Uterus (tissue), 4 donors: Measurements from ENCODE around the gene GPD2. TPM values are rescaled to one million over a fixed set of nuclear protein-coding genes. Genes with fewer than 3 reads are reported as not detected.

Experiments used
- DNase-seq, 2 donors: peaks; one replicate each; pipeline ENCODE4 v3.0.0-alpha.2; 2019 to 2020
- H3K27ac ChIP-seq, 2 donors: fragments of 200-600 bp; sonication (generic); 1 replicate in 1 of 2; 2 replicates in 1 of 2; pipeline ENCODE4 v1.5.1; 2016 to 2018
- H3K27me3 ChIP-seq, 2 donors: fragments of 200-600 bp; sonication (generic); one replicate each; pipeline ENCODE4 v1.5.1; 2018 to 2019; ENCODE audit warnings: control low read depth in 1 of 2
- H3K36me3 ChIP-seq, 2 donors: fragments of 200-600 bp; sonication (generic); one replicate each; pipeline ENCODE4 v1.5.1; 2019; ENCODE audit warnings: control low read depth in 1 of 2
- H3K4me1 ChIP-seq, 2 donors: fragments of 200-600 bp; sonication (generic); one replicate each; pipeline ENCODE4 v1.5.1; 2018 to 2019; ENCODE audit warnings: control low read depth in 1 of 2
- H3K4me3 ChIP-seq, 2 donors: fragments of 200-600 bp; sonication (generic); 1 replicate in 1 of 2; 2 replicates in 1 of 2; pipeline ENCODE4 v1.5.1; 2018 to 2019; ENCODE audit warnings: mild to moderate bottlenecking in 1 of 2
- H3K9me3 ChIP-seq, 2 donors: fragments of 200-600 bp; sonication (generic); one replicate each; pipeline ENCODE4 v1.5.1; 2019; ENCODE audit warnings: control low read depth in 1 of 2
- CTCF ChIP-seq, 4 experiments: fragments of 200-600 bp in 2 of 4; fragments of 450-650 bp in 2 of 4; sonication (generic) in 2 of 4; IDR thresholded peaks; one replicate each; pipeline ENCODE4 v1.5.1; 2016 to 2019; ENCODE audit warnings: antibody characterized with exemption in 4 of 4, mild to moderate bottlenecking in 2 of 4, moderate library complexity in 1 of 4
- POLR2A ChIP-seq, 2 donors: fragments of 450-650 bp; IDR thresholded peaks; one replicate each; pipeline ENCODE4 v1.6.1; 2016; ENCODE audit warnings: antibody characterized with exemption in 2 of 2, mild to moderate bottlenecking in 1 of 2, moderate library complexity in 1 of 2
- intact Hi-C: fragments of 100-400 bp; cut with DNase I; formaldehyde crosslinking; loops from one replicate; pipeline ENCODE4 v1.15.1; 2023; ENCODE audit warnings: low total_unique reads
- total RNA-seq, 4 donors: library from RNA; depleted of rRNA in 3 of 4; stranded (reverse); fragments of >200 nt in 3 of 4; gene quantifications; one replicate each; pipeline versions ENCODE4 v1.1.0 to v1.2.4, GENCODE V29; 2014 to 2023
- donor health status: DM: yes; HTN: yes; CAD: no.

The GPD2 gene
- total RNA-seq, 4 donors from 2014 or later: 2.0 to 41.6 (median 32.1) TPM

DNA sequence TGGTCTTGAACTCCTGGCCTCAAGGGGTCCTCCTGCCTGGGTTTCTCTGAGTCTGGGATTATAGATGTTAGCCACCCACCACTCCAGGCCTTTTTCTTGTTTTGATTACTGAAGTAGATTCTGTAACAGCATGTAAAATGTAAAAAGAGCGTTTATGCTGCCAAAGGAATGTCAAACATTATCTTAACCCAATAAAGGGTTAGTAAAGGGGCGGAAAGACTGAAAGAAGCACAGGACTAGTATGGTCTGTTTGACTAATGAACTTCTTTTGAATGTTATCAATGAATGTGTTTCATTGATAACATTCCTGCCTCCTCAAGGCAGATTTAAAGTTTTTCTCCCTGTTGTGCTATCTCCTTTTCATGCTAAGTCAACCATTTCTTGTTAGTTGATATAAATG is 29.4 kb downstream of the GPD2 start:
- no peaks in the 10 kb centered on the region for H3K9me3 ChIP-seq
- no peaks in the 10 kb centered on the region for H3K27me3 ChIP-seq
- intact Hi-C loops: no loop called here
- H3K36me3 ChIP-seq: no peaks in the 10 kb centered on the region
- TF ChIP-seq CTCF (IDR thresholded peaks at IDR 0.05) (no peak), POLR2A (IDR thresholded peaks at IDR 0.05) (no peak)
- no peaks in the 10 kb centered on the region for H3K4me1 ChIP-seq
- no peak overlapping the region for H3K27ac ChIP-seq
- no peak for DNase-seq
- no peak overlapping the region for H3K4me3 ChIP-seq

DNA sequence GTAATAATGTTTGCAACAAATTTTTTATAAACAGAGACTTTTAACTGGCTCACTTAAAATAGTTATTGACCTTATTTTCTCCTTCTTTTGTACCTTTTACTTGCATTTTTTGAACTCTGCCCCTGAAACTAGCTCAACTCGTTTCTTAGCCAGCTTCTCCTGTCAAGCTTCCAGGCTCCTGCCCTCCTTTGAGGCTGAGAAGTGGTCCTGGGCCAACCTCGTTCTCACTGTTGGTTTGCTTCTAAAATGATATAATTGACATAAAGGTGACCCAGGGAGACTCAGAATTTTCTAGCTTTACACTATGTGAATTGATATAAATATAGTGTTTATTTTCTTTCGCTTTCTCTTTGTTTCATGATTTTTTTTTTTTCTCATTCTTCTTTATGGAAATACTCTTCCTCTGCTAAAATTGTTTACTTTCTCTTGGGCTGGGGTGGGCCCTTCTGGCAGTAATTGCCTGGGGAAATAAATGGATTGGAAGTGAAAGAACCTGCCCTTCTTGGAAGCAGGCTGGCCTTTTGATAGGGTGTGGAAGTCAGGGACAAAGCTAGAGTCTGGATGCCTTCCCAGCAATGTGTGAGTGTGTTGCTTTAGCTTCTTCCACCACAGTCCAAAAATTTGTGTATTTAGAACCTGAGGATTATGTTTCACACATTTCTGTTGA is 30.7 kb downstream of the GPD2 start:
- TF ChIP-seq CTCF (IDR thresholded peaks at IDR 0.05) (no peak), POLR2A (IDR thresholded peaks at IDR 0.05) (no peak)
- Histone ChIP-seq H3K27ac (peak overlapping the region in 1 of 2 donors; percentile 44), H3K27me3 (no peaks in the 10 kb centered on the region), H3K36me3 (no peaks in the 10 kb centered on the region), H3K4me1 (peaks cover 0 to 4% of the 10 kb centered on the region in 2 donors), H3K9me3 (no peaks in the 10 kb centered on the region), H3K4me3 (no peak overlapping the region)
- DNase-seq: peak in 1 of 2 donors; percentile 30
- intact Hi-C loops: no loop called here

DNA sequence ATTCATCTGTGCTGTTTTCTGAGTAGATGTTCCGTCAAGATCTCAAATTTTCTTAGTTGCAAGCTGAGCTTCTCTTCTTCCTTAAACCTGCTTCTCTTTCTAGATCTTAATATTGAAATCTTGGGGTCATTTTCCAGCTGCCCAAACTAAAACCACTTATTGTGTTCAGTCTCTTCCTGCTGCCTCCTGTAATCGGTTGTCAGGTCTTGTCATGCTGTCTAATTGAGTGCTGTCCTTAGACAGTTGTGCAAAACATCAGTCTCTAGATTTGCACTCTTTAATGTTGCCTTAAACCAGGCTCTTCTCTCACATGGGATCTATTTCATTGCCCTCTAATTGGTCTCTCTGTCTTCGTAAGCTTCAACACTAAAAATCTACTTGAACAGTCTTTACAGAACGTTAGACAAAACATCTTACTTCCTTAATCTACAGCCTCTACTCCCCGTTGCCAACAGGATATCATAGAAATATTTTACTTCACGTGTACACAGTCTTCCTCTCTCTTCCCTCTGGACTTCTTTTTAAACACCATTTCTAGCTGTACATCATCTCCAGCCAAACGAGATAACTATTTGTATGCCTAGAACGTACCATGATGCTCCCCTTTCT is 34.9 kb downstream of the GPD2 start:
- no peaks in the 10 kb centered on the region for H3K36me3 ChIP-seq
- peaks cover 0 to 4% of the 10 kb centered on the region in 2 donors for H3K4me1 ChIP-seq
- no peak for DNase-seq
- no peak for TF ChIP-seq POLR2A (IDR thresholded peaks at IDR 0.05)
- no peak for TF ChIP-seq CTCF (IDR thresholded peaks at IDR 0.05)
- no peaks in the 10 kb centered on the region for H3K9me3 ChIP-seq
- no peak overlapping the region for H3K27ac ChIP-seq
- no peaks in the 10 kb centered on the region for H3K27me3 ChIP-seq
- intact Hi-C loops: no loop called here
- H3K4me3 ChIP-seq: no peak overlapping the region

DNA sequence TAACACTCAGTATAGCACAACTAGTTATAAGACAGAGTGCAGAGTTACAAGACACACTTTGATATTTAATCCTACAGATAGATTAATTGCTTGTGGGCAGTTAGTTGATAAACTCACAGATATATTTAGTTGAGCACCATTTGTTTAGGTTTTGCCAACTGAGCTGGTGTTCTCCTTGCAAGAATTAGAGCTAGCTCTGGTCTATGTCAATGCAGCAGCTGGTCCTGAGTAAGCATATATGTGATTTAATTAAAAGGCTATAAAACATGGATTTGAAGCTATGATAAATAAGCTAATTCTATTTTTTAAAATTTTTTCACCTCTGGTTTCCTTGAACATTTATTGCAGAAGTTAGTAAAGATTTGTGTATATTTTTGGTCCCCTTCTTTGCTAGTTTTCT is 35.6 kb downstream of the GPD2 start:
- DNase-seq: no peak
- Histone ChIP-seq H3K36me3 (no peaks in the 10 kb centered on the region), H3K4me1 (peaks cover 0 to 4% of the 10 kb centered on the region in 2 donors), H3K27me3 (no peaks in the 10 kb centered on the region), H3K9me3 (no peaks in the 10 kb centered on the region), H3K4me3 (no peak overlapping the region), H3K27ac (no peak overlapping the region)
- TF ChIP-seq POLR2A (IDR thresholded peaks at IDR 0.05) (no peak), CTCF (IDR thresholded peaks at IDR 0.05) (no peak)
- intact Hi-C loops: no loop called here

DNA sequence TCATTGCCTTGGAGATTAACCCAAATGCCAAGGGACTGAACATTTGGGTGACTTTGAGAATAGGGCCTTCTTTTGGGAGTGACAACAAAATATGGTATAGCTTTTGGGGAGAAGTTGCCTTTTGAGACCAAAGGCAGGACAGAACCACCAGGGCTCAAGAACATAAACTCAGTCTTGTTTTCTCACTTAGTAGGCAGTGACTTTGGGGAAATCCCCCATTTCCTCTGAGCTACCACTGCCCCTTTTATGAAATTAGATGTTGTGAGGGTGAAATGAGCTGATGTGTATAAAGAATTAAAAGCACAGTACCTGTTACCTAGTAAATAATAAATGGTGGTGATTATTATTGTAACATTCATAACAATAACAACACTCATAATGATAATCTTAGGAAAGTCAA is 36.5 kb downstream of the GPD2 start:
- Histone ChIP-seq H3K27me3 (no peaks in the 10 kb centered on the region), H3K9me3 (no peaks in the 10 kb centered on the region), H3K4me1 (peaks cover 0 to 4% of the 10 kb centered on the region in 2 donors), H3K36me3 (no peaks in the 10 kb centered on the region), H3K4me3 (no peak overlapping the region), H3K27ac (no peak overlapping the region)
- DNase-seq: no peak
- intact Hi-C loops: no loop called here
- TF ChIP-seq POLR2A (IDR thresholded peaks at IDR 0.05) (no peak), CTCF (IDR thresholded peaks at IDR 0.05) (no peak)
